GM19025 (cell line): ENCODE data around the gene VEGFD.

Experiments used
- ATAC-seq: cut with Tn5 transposase; IDR thresholded peaks from one replicate; pipeline ENCODE4 v1.9.1; 2021; ENCODE audit warnings: mild to moderate bottlenecking, low read depth, moderate library complexity; ENCODE audit not compliant: unreplicated experiment

The VEGFD gene

GRCh38 chrX:15384304-15384703 is at the start of gene VEGFD:
Gene VEGFD, minus strand, starts transcription at chrX:15384413. Its CDS starts 467 bp downstream, at chrX:15383946.
- ATAC-seq: no peak

GRCh38 chrX:15430584-15430983 is 46.4 kb upstream of the VEGFD start:
- no peak for ATAC-seq

- no peak for ATAC-seq
These were observed 45.9 kb upstream of the VEGFD start for GRCh38 chrX:15430076-15430475.

GRCh38 chrX:15425024-15425423 is 40.8 kb upstream of the VEGFD start:
- no peak for ATAC-seq

GRCh38 chrX:15418707-15419181 is 34.5 kb upstream of the VEGFD start:
- no peak for ATAC-seq

- no peak for ATAC-seq
These were observed 34.0 kb upstream of the VEGFD start for GRCh38 chrX:15418041-15418706.

GRCh38 chrX:15416133-15416993 is 32.1 kb upstream of the VEGFD start:
- no peak for ATAC-seq

- ATAC-seq: no peak
These were observed 28.9 kb upstream of the VEGFD start for GRCh38 chrX:15413101-15413500.

- no peak for ATAC-seq
These were observed 26.7 kb upstream of the VEGFD start for GRCh38 chrX:15410947-15411346.

- no peak for ATAC-seq
These were observed 26.2 kb upstream of the VEGFD start for GRCh38 chrX:15410430-15410829.

GRCh38 chrX:15405846-15406245 is 21.6 kb upstream of the VEGFD start:
- no peak for ATAC-seq

GRCh38 chrX:15404401-15405096 is 20.3 kb upstream of the VEGFD start:
- no peak for ATAC-seq

- ATAC-seq: no peak
These were observed 17.2 kb upstream of the VEGFD start for GRCh38 chrX:15401378-15401777.

GRCh38 chrX:15399962-15400391 is 15.8 kb upstream of the VEGFD start:
- no peak for ATAC-seq

- no peak for ATAC-seq
These were observed 14.7 kb upstream of the VEGFD start for GRCh38 chrX:15398874-15399273.

- no peak for ATAC-seq
These were observed 11.6 kb upstream of the VEGFD start for GRCh38 chrX:15395789-15396188.

GRCh38 chrX:15391850-15392249 is 7.6 kb upstream of the VEGFD start:
- ATAC-seq: no peak

- no peak for ATAC-seq
These were observed 1.4 kb downstream of the VEGFD start for GRCh38 chrX:15382813-15383212.

- no peak for ATAC-seq
These were observed 7.3 kb downstream of the VEGFD start for GRCh38 chrX:15376956-15377355.

GRCh38 chrX:15373976-15374375 is 10.2 kb downstream of the VEGFD start:
- no peak for ATAC-seq
